Limb (tissue), 2 donors: ENCODE data around the gene CREG1.
"Not testable (repeated sequence)": the region's sequence is repeated elsewhere in the genome, so short reads cannot be mapped to it uniquely, and the experiment has no call there.

Source experiments
- DNase-seq, 2 donors: peaks; one replicate each; pipeline ENCODE4 v3.0.0-alpha.2; 2016; ENCODE audit errors: extremely low spot score in 2 of 2

Gene CREG1

GRCh38 chr1:167564612-167565270 lies 11.2 kb upstream of the CREG1 start:
- no peak for DNase-seq

- DNase-seq: no peak
These were observed 10.2 kb upstream of the CREG1 start for GRCh38 chr1:167563579-167564246.

GRCh38 chr1:167562702-167563101 lies 9.1 kb upstream of the CREG1 start:
- no peak for DNase-seq

- DNase-seq: no peak
These were observed 8.2 kb upstream of the CREG1 start for GRCh38 chr1:167561753-167562152.

- DNase-seq: peak; percentile 73 to 74
These were observed 2.6 kb upstream of the CREG1 start for GRCh38 chr1:167555971-167556714.

GRCh38 chr1:167555072-167555471 lies 1.5 kb upstream of the CREG1 start:
- not testable (repeated sequence) for DNase-seq

GRCh38 chr1:167554028-167554779 lies 642 bp upstream of the CREG1 start:
- DNase-seq: no peak

GRCh38 chr1:167551362-167551761 lies 2.2 kb downstream of the CREG1 start:
- no peak for DNase-seq

- DNase-seq: no peak
These were observed 5.3 kb downstream of the CREG1 start for GRCh38 chr1:167548059-167548932.

- DNase-seq: no peak
These were observed 6.6 kb downstream of the CREG1 start for GRCh38 chr1:167546935-167547334.

GRCh38 chr1:167545349-167545748 lies 8.2 kb downstream of the CREG1 start:
- DNase-seq: no peak

- no peak for DNase-seq
These were observed 9.0 kb downstream of the CREG1 start for GRCh38 chr1:167544447-167545093.

GRCh38 chr1:167543199-167543990 lies 10.2 kb downstream of the CREG1 start:
- no peak for DNase-seq

- no peak for DNase-seq
These were observed 11.2 kb downstream of the CREG1 start for GRCh38 chr1:167542109-167543032.

GRCh38 chr1:167541610-167542009 lies 12.0 kb downstream of the CREG1 start:
- no peak for DNase-seq

- no peak for DNase-seq
These were observed 12.6 kb downstream of the CREG1 start for GRCh38 chr1:167541003-167541402.

- no peak for DNase-seq
These were observed 14.9 kb downstream of the CREG1 start for GRCh38 chr1:167538657-167539056.

GRCh38 chr1:167533851-167534300 lies 19.7 kb downstream of the CREG1 start:
- DNase-seq: peak; percentile 71 to 84
